GM12878 (cell line): ENCODE data around the gene SNRPD2. TPM values are rescaled to one million over a fixed set of nuclear protein-coding genes. Genes with fewer than 3 reads are reported as not detected.

ENCODE experiments used
- ASH2L ChIP-seq: fragments of 300-600, 200-600 bp; sonication (generic); IDR thresholded peaks from 2 replicates; pipeline ENCODE4 v1.6.1; 2017; ENCODE audit warnings: low read depth, mild to moderate bottlenecking, borderline replicate concordance
- ATF7 ChIP-seq: fragments of 450-650 bp; IDR thresholded peaks from 2 replicates; pipeline ENCODE4 v1.6.1; 2016; ENCODE audit warnings: low read depth, mild to moderate bottlenecking
- BHLHE40 ChIP-seq, 2 experiments: fragments of 450-650 bp in 1 of 2; IDR thresholded peaks; 2 replicates each; pipeline ENCODE4 v1.6.1; 2011 to 2017; ENCODE audit warnings: low read depth in 2 of 2, borderline replicate concordance in 1 of 2, improper control_type of control experiment in 1 of 2, low read length in 1 of 2, mild to moderate bottlenecking in 1 of 2
- CBFB ChIP-seq: IDR thresholded peaks from 2 replicates; pipeline ENCODE4 v1.6.1; 2016; ENCODE audit warnings: antibody characterized with exemption, low read depth
- CBX3 ChIP-seq: fragments of 200-600 bp; sonication (generic); IDR thresholded peaks from 2 replicates; pipeline ENCODE4 v1.6.1; 2016; ENCODE audit warnings: low read depth, borderline replicate concordance
- CBX5 ChIP-seq: sonication (generic); IDR thresholded peaks from 2 replicates; pipeline ENCODE4 v1.6.1; 2016; ENCODE audit warnings: low read depth, moderate library complexity, mild to moderate bottlenecking, inconsistent platforms
- CEBPB ChIP-seq, 2 experiments: fragments of 150-350 bp in 1 of 2; IDR thresholded peaks; 2 replicates each; pipeline ENCODE4 v1.6.1; 2012 to 2014; ENCODE audit warnings: low read depth in 2 of 2, low read length in 2 of 2, borderline replicate concordance in 1 of 2, inconsistent platforms in 1 of 2
- CHD2 ChIP-seq: IDR thresholded peaks from 2 replicates; pipeline ENCODE4 v1.6.1; 2011; ENCODE audit warnings: low read depth, low read length, improper control_type of control experiment, borderline replicate concordance
- CTCF ChIP-seq, 3 experiments: IDR thresholded peaks in 2 of 3; conservative IDR thresholded peaks in 1 of 3; 2 replicates each; pipeline ENCODE4 v1.5.1; 2011; ENCODE audit warnings: low read depth in 3 of 3, low read length in 3 of 3, mild to moderate bottlenecking in 3 of 3, control low read depth in 2 of 3, moderate library complexity in 2 of 3, inconsistent platforms in 1 of 3, mixed read lengths in 1 of 3; ENCODE audit not compliant: control insufficient read depth in 2 of 3, insufficient read depth in 1 of 3; ENCODE audit errors: extremely low read depth in 1 of 3
- FOXM1 ChIP-seq: IDR thresholded peaks from 2 replicates; pipeline ENCODE4 v1.6.1; 2012; ENCODE audit warnings: low read depth, mild to moderate bottlenecking, inconsistent platforms, low read length, moderate library complexity
- JUNB ChIP-seq: IDR thresholded peaks from 2 replicates; pipeline ENCODE4 v1.6.1; 2016; ENCODE audit warnings: antibody characterized with exemption, mild to moderate bottlenecking
- JUND ChIP-seq: IDR thresholded peaks from 2 replicates; pipeline ENCODE4 v1.6.1; 2012; ENCODE audit warnings: low read depth, mild to moderate bottlenecking, low read length, improper control_type of control experiment, moderate library complexity
- MXI1 ChIP-seq: fragments of 150-350 bp; IDR thresholded peaks from 2 replicates; pipeline ENCODE4 v1.6.1; 2011; ENCODE audit warnings: low read depth, mild to moderate bottlenecking, inconsistent platforms, low read length, improper control_type of control experiment
- MYB ChIP-seq: fragments of 150-350 bp; IDR thresholded peaks from 2 replicates; pipeline ENCODE4 v1.6.1; 2014; ENCODE audit warnings: mild to moderate bottlenecking, low read depth, low read length, borderline replicate concordance
- NFIC ChIP-seq: IDR thresholded peaks from 2 replicates; pipeline ENCODE4 v1.6.1; 2012; ENCODE audit warnings: low read depth, mild to moderate bottlenecking, inconsistent platforms, low read length, moderate library complexity
- NFYA ChIP-seq: IDR thresholded peaks from 2 replicates; pipeline ENCODE4 v1.6.1; 2011; ENCODE audit warnings: low read depth, mild to moderate bottlenecking, low read length, improper control_type of control experiment, borderline replicate concordance
- NR2C1 ChIP-seq: fragments of 450-650 bp; IDR thresholded peaks from 2 replicates; pipeline ENCODE4 v1.6.1; 2017; ENCODE audit warnings: antibody characterized with exemption, mild to moderate bottlenecking, moderate library complexity
- PAX5 ChIP-seq: IDR thresholded peaks from 2 replicates; pipeline ENCODE4 v1.6.1; 2011; ENCODE audit warnings: low read depth, low read length, borderline replicate concordance
- RAD21 ChIP-seq: IDR thresholded peaks from 2 replicates; pipeline ENCODE4 v1.6.1; 2011; ENCODE audit warnings: mild to moderate bottlenecking, low read depth, low read length, moderate library complexity; ENCODE audit not compliant: insufficient read depth
- SIN3A ChIP-seq: IDR thresholded peaks from 2 replicates; pipeline ENCODE4 v1.6.1; 2012; ENCODE audit warnings: low read depth, low read length, improper control_type of control experiment
- SMARCA5 ChIP-seq: fragments of 450-650 bp; IDR thresholded peaks from 2 replicates; pipeline ENCODE4 v1.6.1; 2017; ENCODE audit warnings: mild to moderate bottlenecking
- SREBF1 ChIP-seq: IDR thresholded peaks from 2 replicates; pipeline ENCODE4 v1.6.1; 2012; ENCODE audit warnings: mild to moderate bottlenecking, low read length
- STAT1 ChIP-seq: fragments of 450-650 bp; conservative IDR thresholded peaks from 2 replicates; pipeline ENCODE4 v1.6.1; 2014; ENCODE audit warnings: antibody characterized with exemption, mild to moderate bottlenecking
- STAT3 ChIP-seq: IDR thresholded peaks from 2 replicates; pipeline ENCODE4 v1.6.1; 2011; ENCODE audit warnings: low read depth, low read length, improper control_type of control experiment
- TARDBP ChIP-seq: IDR thresholded peaks from 2 replicates; pipeline ENCODE4 v1.6.1; 2016; ENCODE audit warnings: borderline replicate concordance
- TBL1XR1 ChIP-seq: IDR thresholded peaks from 2 replicates; pipeline ENCODE4 v1.6.1; 2012; ENCODE audit warnings: low read depth, low read length, improper control_type of control experiment
- TCF12 ChIP-seq: IDR thresholded peaks from 2 replicates; pipeline ENCODE4 v1.6.1; 2011; ENCODE audit warnings: low read depth, mild to moderate bottlenecking, low read length
- ZNF622 ChIP-seq: fragments of 450-650 bp; IDR thresholded peaks from 2 replicates; pipeline ENCODE4 v1.6.1; 2017; ENCODE audit warnings: mild to moderate bottlenecking, inconsistent platforms
- polyA plus RNA-seq, 11 experiments: library from polyadenylated mRNA; depleted of rRNA in 4 of 11; unstranded in 6 of 11; stranded (reverse) in 5 of 11; fragments of >200 nt; fragmentation: Nextera tagmentation in 4 of 11; fragmentation: Illumina TruSeq in 1 of 11; extraction: Ambion mirVana in 4 of 11; extraction: Trizol in 1 of 11; gene quantifications; 1 replicate in 1 of 11; 2 replicates in 10 of 11; pipeline versions ENCODE4 v1.2.1 to v1.2.3, GENCODE V29; 2011 to 2016; ENCODE audit warnings: inconsistent platforms in 2 of 11, missing spikeins in 2 of 11, low read depth in 1 of 11
- total RNA-seq, 4 experiments: library from RNA; depleted of rRNA in 3 of 4; stranded (reverse); fragments of >200 nt in 3 of 4; fragmentation: Illumina TruSeq in 1 of 4; extraction: Trizol in 1 of 4; gene quantifications; 2 replicates each; pipeline versions ENCODE4 v1.2.1 to v1.2.3, GENCODE V29; 2013 to 2021
- TF ChIP-seq, protein P1 (sequence below): IDR thresholded peaks from 2 replicates; pipeline ENCODE4 v1.6.1; 2011; ENCODE audit warnings: borderline replicate concordance, low read depth, mild to moderate bottlenecking, moderate library complexity, low read length; ENCODE audit not compliant: insufficient read depth, poor library complexity, severe bottlenecking

SNRPD2 gene
- total and polyA plus RNA-seq, 10 of the 15 experiments (the other 5 are each of a cell fraction or from before 2014, with no cell fraction given), result 526 to 3,621 (median 951) TPM

DNA sequence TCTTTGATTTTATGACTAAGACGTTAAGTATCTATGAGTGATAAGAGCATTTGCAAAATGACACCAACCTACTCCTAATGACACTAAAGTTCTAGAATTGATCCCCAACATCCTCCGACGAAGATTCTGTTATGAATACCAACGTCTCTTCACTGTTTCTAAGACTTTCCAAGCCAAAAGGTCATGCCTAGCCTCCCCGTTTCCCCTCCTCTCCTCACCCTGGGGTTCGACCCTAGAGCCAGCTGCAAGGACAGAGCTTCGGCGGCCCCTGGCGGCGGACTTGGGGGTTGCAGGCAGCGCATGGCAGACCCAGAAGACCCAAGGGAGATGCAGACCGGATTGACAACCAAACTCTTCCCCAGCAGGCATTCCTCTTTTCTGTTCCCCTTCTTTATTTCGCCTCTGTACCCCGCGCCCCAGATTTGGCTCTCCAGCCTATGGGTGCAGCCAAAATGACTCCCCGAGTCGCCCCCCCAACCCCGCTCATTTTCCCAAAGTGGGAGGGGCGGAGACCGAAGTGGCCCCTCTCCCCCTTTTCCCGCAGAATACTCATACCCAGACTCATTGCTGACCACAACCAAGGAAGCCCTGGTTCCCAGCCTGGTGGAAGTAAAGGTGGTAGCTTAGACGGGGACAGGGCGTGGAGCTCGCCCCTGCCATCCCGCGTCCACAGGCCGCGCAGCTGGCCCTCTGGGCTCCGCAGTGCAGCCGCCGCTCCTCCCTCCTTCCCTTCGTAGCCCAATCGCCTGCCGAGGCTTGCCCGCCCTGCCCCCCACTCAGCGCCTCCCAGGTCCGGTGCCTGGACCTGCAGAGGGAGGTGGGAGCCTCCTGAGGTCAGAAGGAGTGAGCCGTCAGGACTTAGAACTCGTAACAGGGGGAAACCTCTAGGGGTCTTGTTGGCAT lies 48.5 kb downstream of the SNRPD2 start (continued):
- TF ChIP-seq CEBPB (IDR thresholded peaks at IDR 0.05; ENCODE audit: borderline replicate concordance in 1 of 2, low read depth in 2 of 2, low read length in 2 of 2) (no peak), STAT3 (no peak), SMARCA5 (peak; percentile 90), ZNF622 (no peak), NFIC (peak; percentile 41; the same call in 1 of the 2 replicates), NFYA (no peak), NR2C1 (peak; percentile 48; the same call in 1 of the 2 replicates), PAX5 (0 out of 2 replicates have a peak, but pooled peaks have one; percentile 32), TCF12 (0 out of 2 replicates have a peak, but pooled peaks have one; percentile 64), TARDBP (no peak), STAT1 (0 out of 2 replicates have a peak, but pooled peaks have one; percentile 19), FOXM1 (no peak), ASH2L (no peak), RAD21 (peak; percentile 99), CTCF (IDR thresholded peaks at IDR 0.05 in 2 of 3, conservative IDR thresholded peaks at IDR 0.05 in 1 of 3; ENCODE audit: control insufficient read depth in 2 of 3, extremely low read depth in 1 of 3, insufficient read depth in 1 of 3, low read depth in 3 of 3, low read length in 3 of 3) (peak; percentile 99 to 100 (median 99)), JUNB (peak; percentile 91), MXI1 (0 out of 2 replicates have a peak, but pooled peaks have one; percentile 29), SIN3A (0 out of 2 replicates have a peak, but pooled peaks have one; percentile 26), BHLHE40 (IDR thresholded peaks at IDR 0.05; ENCODE audit: borderline replicate concordance in 1 of 2, low read depth in 2 of 2, low read length in 1 of 2) (peak; percentile 22 to 49; a peak in 1 of 4 replicates), TBL1XR1 (no peak), MYB (no peak), SREBF1 (no peak), CBX5 (no peak), JUND (no peak), CBFB (0 out of 2 replicates have a peak, but pooled peaks have one; percentile 16), CHD2 (0 out of 2 replicates have a peak, but pooled peaks have one; percentile 35), CBX3 (no peak), ATF7 (no peak)
- TF ChIP-seq, protein P1, sequence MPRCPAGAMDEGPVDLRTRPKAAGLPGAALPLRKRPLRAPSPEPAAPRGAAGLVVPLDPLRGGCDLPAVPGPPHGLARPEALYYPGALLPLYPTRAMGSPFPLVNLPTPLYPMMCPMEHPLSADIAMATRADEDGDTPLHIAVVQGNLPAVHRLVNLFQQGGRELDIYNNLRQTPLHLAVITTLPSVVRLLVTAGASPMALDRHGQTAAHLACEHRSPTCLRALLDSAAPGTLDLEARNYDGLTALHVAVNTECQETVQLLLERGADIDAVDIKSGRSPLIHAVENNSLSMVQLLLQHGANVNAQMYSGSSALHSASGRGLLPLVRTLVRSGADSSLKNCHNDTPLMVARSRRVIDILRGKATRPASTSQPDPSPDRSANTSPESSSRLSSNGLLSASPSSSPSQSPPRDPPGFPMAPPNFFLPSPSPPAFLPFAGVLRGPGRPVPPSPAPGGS, result no peak
